Activated T-helper 2 cell treated with anti-CD3 and anti-CD28 coated beads, Interferon-gamma antibody, Interleukin-2, Interleukin-4, amounts not matched to agents 10 μg/mL and 5 μg/mL and 100 μg/mL, durations not matched to agents 14 hours and 24 hours and 36 hours (primary cell): Measurements from ENCODE around the gene ETV6. TPM values are rescaled to one million over a fixed set of nuclear protein-coding genes. Genes with fewer than 3 reads are reported as not detected.

Experiments
- DNase-seq: peaks from one replicate; pipeline ENCODE4 v3.0.0; 2021; ENCODE audit warnings: low spot score
- H3K27ac Mint-ChIP-seq: one replicate; pipeline ENCODE4 v1.8.0; 2021; ENCODE audit warnings: mixed read lengths
- H3K27me3 Mint-ChIP-seq: one replicate; pipeline ENCODE4 v1.8.0; 2021; ENCODE audit warnings: low read depth, mixed read lengths
- H3K36me3 Mint-ChIP-seq: one replicate; pipeline ENCODE4 v1.8.0; 2021; ENCODE audit warnings: low read depth, mixed read lengths
- H3K4me1 Mint-ChIP-seq: one replicate; pipeline ENCODE4 v1.8.0; 2021; ENCODE audit warnings: low read depth, mixed read lengths
- H3K4me3 Mint-ChIP-seq: one replicate; pipeline ENCODE4 v1.8.0; 2021; ENCODE audit warnings: low read depth, mild to moderate bottlenecking, moderate library complexity, mixed read lengths
- H3K9me3 Mint-ChIP-seq: one replicate; pipeline ENCODE4 v1.8.0; 2021; ENCODE audit warnings: mixed read lengths
- intact Hi-C: fragments of 100-400 bp; cut with micrococcal nuclease; formaldehyde crosslinking; loops from one replicate; pipeline ENCODE4 v1.15.1; 2023
- total RNA-seq: library from RNA; stranded (reverse); gene quantifications from 2 replicates; pipeline ENCODE4 v1.2.3, GENCODE V29; 2022

ETV6 gene
- total RNA-seq, 1 donor from 2014 or later = 69.4 TPM

DNA sequence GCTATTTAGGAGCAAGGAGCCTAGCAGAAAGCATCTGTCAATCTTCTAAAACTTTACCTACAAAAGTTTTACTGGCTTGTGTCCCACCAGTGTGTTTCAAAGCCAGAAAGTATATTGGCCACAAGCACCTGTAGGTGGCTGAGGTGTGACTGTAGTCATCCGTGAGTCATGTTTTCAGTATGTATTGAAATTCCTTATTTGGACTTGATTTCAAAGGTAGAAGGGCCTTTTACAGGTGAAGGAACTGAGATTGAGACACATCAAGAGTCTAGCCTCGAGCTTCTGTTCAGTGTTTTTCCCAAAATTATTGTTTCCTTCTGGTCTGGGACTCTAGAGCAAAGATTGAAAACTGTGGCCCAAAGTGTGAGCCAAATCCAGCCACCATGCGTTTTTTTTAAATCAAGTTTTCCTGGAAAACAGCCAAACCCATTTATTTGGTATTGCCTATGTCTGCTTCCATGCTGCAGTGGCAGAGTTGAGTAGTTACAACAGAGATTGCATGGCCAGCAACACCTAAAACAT lies 226.0 kb downstream of the ETV6 start:
- Mint-ChIP-seq H3K9me3 (no peaks in the 10 kb centered on the region), H3K4me1 (peaks cover 36% of the 10 kb centered on the region), H3K4me3 (no peak overlapping the region), H3K27ac (no peak overlapping the region), H3K27me3 (no peaks in the 10 kb centered on the region), H3K36me3 (peaks cover 71% of the 10 kb centered on the region)
- intact Hi-C loops = no loop called here
- DNase-seq = no peak

DNA sequence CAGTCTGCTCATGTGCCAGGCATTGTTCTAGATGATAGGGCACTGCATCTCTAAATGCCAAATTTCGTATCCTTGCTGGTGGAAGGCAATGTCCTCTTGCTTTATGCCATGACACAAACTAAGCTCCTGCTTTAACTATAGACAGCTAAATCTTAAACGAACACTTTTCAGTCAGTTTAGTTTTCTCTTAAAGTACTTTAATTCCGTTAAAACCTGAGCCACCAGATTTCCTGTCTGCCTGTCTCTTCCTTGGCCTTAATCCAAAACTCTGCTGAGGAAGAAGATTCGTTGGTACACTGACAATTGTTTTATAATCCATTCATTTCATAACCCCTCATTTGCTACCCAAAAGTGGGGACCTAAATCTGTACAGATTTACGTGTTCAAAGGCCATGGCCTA lies 226.8 kb downstream of the ETV6 start:
- peaks cover 36% of the 10 kb centered on the region for H3K4me1 Mint-ChIP-seq
- H3K4me3 Mint-ChIP-seq = no peak overlapping the region
- no peak for DNase-seq
- H3K27ac Mint-ChIP-seq = no peak overlapping the region
- peaks cover 71% of the 10 kb centered on the region for H3K36me3 Mint-ChIP-seq
- H3K27me3 Mint-ChIP-seq = no peaks in the 10 kb centered on the region
- intact Hi-C loops = no loop called here
- no peaks in the 10 kb centered on the region for H3K9me3 Mint-ChIP-seq

DNA sequence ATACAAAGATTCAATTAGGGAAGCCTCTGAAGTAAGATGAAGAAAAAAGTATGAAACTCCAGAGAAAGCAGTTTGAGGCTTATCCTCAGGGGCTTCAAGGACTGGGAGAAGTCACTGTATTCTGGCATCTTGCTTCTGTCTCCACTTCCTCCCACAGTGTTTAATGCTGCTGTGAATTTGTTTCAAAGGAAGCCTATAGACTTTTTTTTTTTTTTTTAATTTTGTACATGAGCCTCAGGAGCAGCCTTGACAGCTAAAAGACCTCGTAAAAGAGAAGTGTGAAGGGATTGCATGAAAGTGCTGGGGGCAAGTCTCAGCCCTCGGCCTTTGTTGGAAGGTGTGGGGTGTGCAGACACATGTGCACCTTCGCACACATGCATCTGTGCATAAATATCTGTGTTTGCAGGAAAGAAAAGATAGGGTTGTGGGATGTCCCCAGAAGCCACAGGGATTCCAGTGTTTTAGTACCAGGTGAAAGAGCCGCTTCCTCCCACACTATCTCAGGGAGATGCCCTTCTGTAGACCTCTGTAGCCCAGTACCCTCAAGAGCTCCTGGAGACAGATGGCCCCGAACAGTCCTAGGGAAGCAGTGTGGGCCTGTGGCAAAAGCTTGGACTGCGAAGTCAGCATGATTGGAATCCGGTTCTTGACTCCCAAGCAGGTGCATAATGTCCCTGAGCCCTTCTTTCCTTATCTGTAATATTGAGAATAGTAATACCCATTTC lies 227.8 kb downstream of the ETV6 start:
- H3K27me3 Mint-ChIP-seq = no peaks in the 10 kb centered on the region
- H3K36me3 Mint-ChIP-seq = peaks cover 67% of the 10 kb centered on the region
- H3K9me3 Mint-ChIP-seq = no peaks in the 10 kb centered on the region
- no peak overlapping the region for H3K27ac Mint-ChIP-seq
- H3K4me1 Mint-ChIP-seq = peaks cover 32% of the 10 kb centered on the region
- H3K4me3 Mint-ChIP-seq = no peak overlapping the region
- no peak for DNase-seq
- intact Hi-C loops = no loop called here

DNA sequence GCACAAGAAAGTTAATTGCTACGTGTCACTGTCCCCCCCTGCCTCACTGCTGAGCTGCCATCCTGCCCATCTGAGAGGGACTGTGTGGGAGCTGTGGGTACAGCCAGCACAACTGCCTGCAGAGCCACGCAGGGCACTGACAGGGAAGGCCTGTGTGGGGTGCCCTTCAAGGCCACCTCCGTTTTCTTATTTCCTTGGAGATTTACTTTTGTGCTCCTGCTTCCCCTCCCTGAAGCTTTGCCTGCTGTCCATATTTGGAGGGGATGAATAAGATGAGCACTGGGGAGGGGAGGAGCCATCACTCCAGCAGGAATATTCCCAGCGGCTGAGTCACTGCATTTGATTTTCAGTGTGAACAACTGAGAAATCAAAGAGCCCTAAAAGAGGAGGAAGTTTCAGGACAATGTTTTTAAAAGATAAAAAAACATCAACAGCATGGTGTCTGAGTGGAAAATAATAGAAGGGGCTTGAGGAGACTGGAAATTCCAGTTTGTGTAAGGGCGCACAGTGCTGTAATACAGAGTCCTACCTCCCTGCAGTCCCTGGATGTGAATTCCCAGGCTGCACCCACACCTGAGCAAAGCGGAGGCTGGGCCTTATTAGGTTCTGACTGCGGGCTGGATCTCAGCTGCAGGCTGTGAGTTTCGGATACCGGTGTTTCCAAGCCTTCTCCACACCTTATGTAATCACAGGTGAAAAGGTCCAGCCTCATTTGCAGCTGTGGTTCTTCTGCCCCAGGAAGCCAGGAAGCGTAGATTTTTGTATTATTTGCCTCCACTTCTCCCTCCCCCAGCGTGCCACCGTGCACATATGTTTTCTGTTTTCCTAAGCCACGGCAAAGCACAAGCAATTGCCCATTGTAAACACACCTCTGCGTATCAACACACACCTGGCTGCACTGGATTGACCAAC lies 228.7 kb downstream of the ETV6 start:
- Mint-ChIP-seq H3K4me1 (peaks cover 34% of the 10 kb centered on the region), H3K4me3 (no peak overlapping the region), H3K36me3 (peaks cover 68% of the 10 kb centered on the region), H3K27me3 (no peaks in the 10 kb centered on the region), H3K27ac (no peak overlapping the region), H3K9me3 (no peaks in the 10 kb centered on the region)
- DNase-seq = no peak
- intact Hi-C loops = no loop called here

DNA sequence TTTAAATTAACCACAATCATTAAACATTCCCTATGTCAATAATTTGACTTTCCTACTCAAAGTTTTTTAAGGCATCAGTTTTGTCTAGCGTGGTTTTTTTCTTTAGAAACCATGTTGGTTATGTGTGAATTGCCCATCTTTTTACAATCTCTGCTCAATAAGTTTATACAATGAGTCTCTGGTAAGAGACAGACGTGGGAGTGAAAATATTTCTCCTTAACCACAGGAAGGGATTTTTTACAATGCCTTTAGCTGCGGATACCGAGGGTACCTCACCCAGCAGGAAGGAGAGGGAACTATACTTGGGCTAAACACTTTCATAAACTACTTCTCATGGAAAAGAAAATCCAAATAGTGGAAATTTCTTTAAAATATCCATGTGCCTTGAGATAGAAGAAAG lies 229.8 kb downstream of the ETV6 start:
- intact Hi-C loops = no loop called here
- no peak overlapping the region for H3K27ac Mint-ChIP-seq
- peaks cover 43% of the 10 kb centered on the region for H3K4me1 Mint-ChIP-seq
- peaks cover 75% of the 10 kb centered on the region for H3K36me3 Mint-ChIP-seq
- no peak overlapping the region for H3K4me3 Mint-ChIP-seq
- DNase-seq = no peak
- H3K27me3 Mint-ChIP-seq = no peaks in the 10 kb centered on the region
- H3K9me3 Mint-ChIP-seq = no peaks in the 10 kb centered on the region

DNA sequence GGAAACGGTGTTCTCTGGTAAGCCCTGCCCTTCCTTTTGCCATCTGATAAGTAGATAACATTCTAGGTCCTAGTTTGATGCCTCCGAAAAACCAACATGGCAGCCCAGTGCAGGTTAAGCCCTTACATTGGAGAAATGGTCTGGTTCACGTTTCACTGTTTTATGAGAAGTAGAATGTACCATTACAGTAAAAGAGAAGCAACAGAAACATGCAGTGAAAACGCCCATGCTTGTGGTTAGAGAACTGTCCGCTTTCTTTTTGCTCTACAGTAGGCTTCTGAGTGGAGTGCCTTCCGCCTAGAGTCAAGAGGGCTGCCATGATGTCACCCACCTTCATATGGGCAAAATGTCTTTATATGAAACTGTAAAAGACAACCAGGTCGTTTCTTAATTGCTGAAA lies 230.9 kb downstream of the ETV6 start:
- Mint-ChIP-seq H3K27ac (no peak overlapping the region), H3K9me3 (no peaks in the 10 kb centered on the region), H3K36me3 (peaks cover 80% of the 10 kb centered on the region), H3K4me1 (peaks cover 38% of the 10 kb centered on the region), H3K27me3 (no peaks in the 10 kb centered on the region), H3K4me3 (no peak overlapping the region)
- intact Hi-C loops = no loop called here
- no peak for DNase-seq

DNA sequence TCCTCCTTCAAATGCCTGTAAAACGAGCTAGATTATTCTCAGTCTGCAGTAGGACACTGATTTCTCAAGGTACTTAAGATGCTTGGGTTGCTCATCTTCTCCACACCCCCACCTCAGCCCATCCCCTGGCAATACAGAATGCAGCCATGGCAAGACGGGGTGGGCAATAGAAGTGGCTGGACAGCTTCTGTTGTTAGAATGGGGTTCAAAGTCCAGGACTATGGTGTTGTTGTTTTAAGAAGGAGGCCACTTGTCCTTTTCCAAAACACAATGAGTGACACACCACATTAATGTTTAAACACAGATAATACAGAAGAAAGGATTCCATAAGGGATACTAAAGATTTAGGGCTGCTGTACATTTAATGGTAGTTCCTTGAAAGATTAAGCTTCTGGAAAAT lies 232.4 kb downstream of the ETV6 start:
- Mint-ChIP-seq H3K27me3 (no peaks in the 10 kb centered on the region), H3K27ac (no peak overlapping the region), H3K36me3 (peaks cover 84% of the 10 kb centered on the region), H3K9me3 (no peaks in the 10 kb centered on the region), H3K4me1 (peaks cover 26% of the 10 kb centered on the region), H3K4me3 (no peak overlapping the region)
- no peak for DNase-seq
- intact Hi-C loops = no loop called here

DNA sequence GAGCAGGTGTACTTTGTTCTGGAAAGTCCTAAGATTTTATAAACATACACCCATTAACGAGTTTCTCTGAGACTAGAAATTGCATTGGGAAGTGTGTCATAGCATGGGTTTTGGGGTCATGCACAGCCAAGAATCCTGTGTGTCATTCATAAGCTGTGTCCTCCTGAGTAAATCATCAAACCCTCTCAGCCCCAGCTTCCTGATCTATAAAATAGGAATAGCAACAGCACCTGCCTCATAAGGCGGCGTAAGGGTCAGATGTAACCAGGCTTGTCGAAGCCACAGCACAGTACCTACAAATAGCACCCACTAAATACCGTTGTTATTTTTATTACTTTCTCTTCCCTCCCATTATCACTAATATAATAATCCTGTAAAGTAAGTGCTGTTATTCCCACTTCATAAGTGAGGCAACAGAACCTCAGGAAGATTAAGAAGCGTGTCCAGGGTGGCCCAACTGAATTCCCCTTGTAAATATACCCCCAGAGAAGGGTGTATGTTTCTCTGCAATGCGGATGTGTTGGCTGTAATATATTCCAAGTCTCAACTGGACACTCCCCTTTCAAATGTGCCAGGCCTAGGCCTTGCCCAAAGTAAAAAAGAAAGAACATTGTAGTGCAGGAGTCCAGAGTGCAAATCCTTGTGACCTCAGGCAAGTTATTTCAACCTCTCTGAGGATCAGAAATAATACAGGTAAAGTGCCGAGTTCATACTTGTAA lies 233.0 kb downstream of the ETV6 start:
- Mint-ChIP-seq H3K4me3 (no peak overlapping the region), H3K27me3 (no peaks in the 10 kb centered on the region), H3K36me3 (peaks cover 87% of the 10 kb centered on the region), H3K27ac (no peak overlapping the region), H3K4me1 (peaks cover 21% of the 10 kb centered on the region), H3K9me3 (no peaks in the 10 kb centered on the region)
- intact Hi-C loops = no loop called here
- no peak for DNase-seq

DNA sequence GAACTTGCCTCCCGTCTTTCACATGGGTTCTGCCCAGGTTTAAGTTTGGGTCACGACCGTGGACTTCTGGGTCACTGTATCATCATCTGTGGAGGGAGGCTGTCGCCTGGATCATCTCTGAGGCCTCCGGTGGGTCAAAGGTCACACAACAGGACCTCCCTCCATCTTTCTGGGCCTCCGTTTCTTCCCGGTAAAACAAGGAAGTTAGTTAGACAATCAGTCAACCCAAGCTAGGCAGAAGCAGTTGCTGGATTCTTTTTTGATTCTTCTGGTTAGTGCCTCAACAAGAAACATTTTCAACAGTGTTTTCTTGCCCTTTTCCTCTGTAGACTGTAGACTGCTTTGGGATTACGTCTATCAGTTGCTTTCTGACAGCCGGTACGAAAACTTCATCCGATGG lies 234.6 kb downstream of the ETV6 start:
- Mint-ChIP-seq H3K36me3 (peaks cover 86% of the 10 kb centered on the region), H3K4me3 (no peak overlapping the region), H3K27me3 (no peaks in the 10 kb centered on the region), H3K4me1 (peaks cover 15% of the 10 kb centered on the region), H3K27ac (peak overlapping the region; percentile 34), H3K9me3 (peaks cover 2% of the 10 kb centered on the region)
- DNase-seq = no peak
- intact Hi-C loops = no loop called here

DNA sequence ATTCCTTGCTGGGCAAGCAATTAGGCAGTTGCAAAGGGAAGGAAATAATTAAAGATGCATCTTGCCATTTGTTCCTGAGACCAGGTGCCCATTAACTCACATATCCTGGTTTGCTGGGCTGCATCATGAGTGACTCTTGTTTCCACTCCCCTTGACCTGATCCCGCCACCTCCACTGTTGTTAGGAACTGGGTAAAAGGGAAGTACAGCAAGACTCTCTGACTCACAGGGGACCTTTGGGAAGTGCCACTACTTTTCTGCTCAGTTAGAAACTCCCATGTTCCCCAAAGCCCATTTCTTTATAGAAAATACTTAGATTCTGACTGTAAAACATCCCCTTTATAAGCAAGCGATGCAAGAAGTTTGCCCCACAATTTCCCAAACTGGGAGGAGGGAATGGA lies 235.2 kb downstream of the ETV6 start:
- H3K27me3 Mint-ChIP-seq = no peaks in the 10 kb centered on the region
- H3K4me1 Mint-ChIP-seq = peaks cover 17% of the 10 kb centered on the region
- peaks cover 8% of the 10 kb centered on the region for H3K9me3 Mint-ChIP-seq
- H3K36me3 Mint-ChIP-seq = peaks cover 89% of the 10 kb centered on the region
- no peak overlapping the region for H3K27ac Mint-ChIP-seq
- intact Hi-C loops = no loop called here
- no peak overlapping the region for H3K4me3 Mint-ChIP-seq
- DNase-seq = no peak

DNA sequence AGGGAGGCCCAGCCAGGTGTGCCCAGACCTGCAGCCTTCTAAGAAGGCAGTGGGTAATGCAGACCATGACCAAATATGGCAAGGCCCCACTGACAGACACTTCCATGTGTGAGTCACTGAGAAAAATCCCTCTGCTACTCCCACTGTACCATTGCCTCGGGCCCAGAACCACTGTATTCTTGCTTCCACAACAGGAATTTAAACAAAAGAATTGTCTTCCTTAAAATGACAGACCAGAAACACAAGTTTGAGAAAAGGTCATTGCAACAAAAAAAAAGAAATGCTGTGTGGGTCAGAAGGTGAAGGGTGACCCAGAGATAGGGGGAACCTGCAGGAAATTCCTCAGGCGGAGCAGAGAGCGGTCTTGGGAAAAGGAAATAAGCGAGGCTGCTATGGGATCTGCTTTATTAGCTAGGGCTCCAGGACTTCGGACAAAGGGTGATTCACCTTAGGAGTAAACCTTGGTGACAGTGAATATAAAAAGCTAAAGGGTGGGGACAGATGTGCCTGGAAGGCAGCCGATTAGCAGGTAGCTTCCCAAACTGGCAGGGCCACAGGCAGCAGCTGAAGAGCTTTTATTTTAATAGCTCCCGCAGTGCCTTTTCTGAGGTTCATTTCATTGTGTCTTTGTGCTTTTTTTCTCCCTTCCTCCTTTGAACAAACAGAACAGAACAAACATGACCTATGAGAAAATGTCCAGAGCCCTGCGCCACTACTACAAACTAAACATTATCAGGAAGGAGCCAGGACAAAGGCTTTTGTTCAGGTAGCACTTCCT lies 236.0 kb downstream of the ETV6 start:
- peaks cover 19% of the 10 kb centered on the region for H3K4me1 Mint-ChIP-seq
- H3K27me3 Mint-ChIP-seq = no peaks in the 10 kb centered on the region
- no peak for DNase-seq
- no peak overlapping the region for H3K4me3 Mint-ChIP-seq
- H3K36me3 Mint-ChIP-seq = peaks cover 90% of the 10 kb centered on the region
- peaks cover 9% of the 10 kb centered on the region for H3K9me3 Mint-ChIP-seq
- no peak overlapping the region for H3K27ac Mint-ChIP-seq
- intact Hi-C loops = no loop called here

DNA sequence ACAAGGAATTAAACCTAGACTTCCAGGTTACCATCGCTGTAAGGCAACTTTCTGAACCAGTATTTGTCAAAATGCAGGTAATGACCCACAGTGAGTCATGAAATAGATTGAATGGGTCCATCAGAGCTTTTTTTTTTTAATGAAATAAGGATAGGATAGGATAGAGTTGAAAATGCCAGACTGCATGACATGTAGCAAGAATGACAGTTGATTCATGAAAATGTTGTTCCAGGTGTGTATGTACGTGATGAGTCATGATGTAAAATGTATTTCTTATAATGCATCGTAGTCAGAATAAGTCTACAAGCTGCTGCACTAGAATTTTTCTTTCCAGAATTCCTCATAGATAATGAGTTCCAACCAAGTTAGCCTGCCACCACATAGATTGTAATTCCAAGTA lies 236.9 kb downstream of the ETV6 start:
- Mint-ChIP-seq H3K4me3 (no peak overlapping the region), H3K27me3 (no peaks in the 10 kb centered on the region), H3K4me1 (peaks cover 19% of the 10 kb centered on the region), H3K36me3 (peaks cover 90% of the 10 kb centered on the region), H3K9me3 (peaks cover 9% of the 10 kb centered on the region), H3K27ac (no peak overlapping the region)
- DNase-seq = no peak
- intact Hi-C loops = no loop called here
